Caco-2 (cell line): ENCODE results near the gene CACNG6. TPM values are rescaled to one million over a fixed set of nuclear protein-coding genes. Genes with fewer than 3 reads are reported as not detected.

Experiments
- BruUV-seq: library from RNA; stranded (reverse); fragments of 400-500 nt; replicated peaks from 2 replicates; lab custom pipeline; 2021; lab: Mats Ljungman, UMichigan
- CTCF ChIA-PET: fragments of 300-600 bp; sonication (Branson Sonifier 250); formaldehyde crosslinking; loops from one replicate; lab custom pipeline; 2022; ENCODE audit warnings: antibody characterized with exemption; lab: Charles Lee
- POLR2A ChIA-PET: fragments of 300-600 bp; sonication (Branson Sonifier 250); formaldehyde crosslinking; loops from one replicate; lab custom pipeline; 2022; ENCODE audit warnings: antibody characterized with exemption; lab: Charles Lee
- DNase-seq, 2 experiments: peaks; one replicate each; pipeline versions ENCODE4 v3.0.0 to v3.0.0-alpha.2; 2020 to 2022
- H3K27me3 ChIP-seq: replicated peaks from 2 replicates; pipeline ENCODE4 v1.6.0; 2011; ENCODE audit warnings: low read length; ENCODE audit not compliant: control insufficient read depth, insufficient read depth
- H3K36me3 ChIP-seq: 2 replicates; pipeline ENCODE4 v1.5.1; 2011; ENCODE audit warnings: low read length; ENCODE audit not compliant: control insufficient read depth, insufficient read depth
- H3K4me1 ChIP-seq: fragments of 250-450 bp; sonication (Bioruptor Pico); 2 replicates; pipeline ENCODE4 v1.5.1; 2020; ENCODE audit warnings: mild to moderate bottlenecking
- H3K4me3 ChIP-seq: 2 replicates; pipeline ENCODE4 v1.5.1; 2011; ENCODE audit warnings: low read depth, mild to moderate bottlenecking, control low read depth, low read length
- H3K9me3 ChIP-seq: fragments of 250-450 bp; sonication (Bioruptor Pico); 2 replicates; pipeline ENCODE4 v1.5.1; 2020; ENCODE audit warnings: mild to moderate bottlenecking, moderate library complexity
- H3K27ac Mint-ChIP-seq: one replicate; pipeline ENCODE4 v1.8.0; 2022; ENCODE audit warnings: mixed read lengths; ENCODE audit not compliant: unreplicated experiment
- H3K27me3 Mint-ChIP-seq: one replicate; pipeline ENCODE4 v1.8.0; 2022; ENCODE audit warnings: mixed read lengths; ENCODE audit not compliant: insufficient read depth, unreplicated experiment
- H3K36me3 Mint-ChIP-seq: one replicate; pipeline ENCODE4 v1.8.0; 2022; ENCODE audit warnings: mild to moderate bottlenecking, mixed read lengths; ENCODE audit not compliant: insufficient read depth, unreplicated experiment
- H3K4me1 Mint-ChIP-seq: one replicate; pipeline ENCODE4 v1.8.0; 2022; ENCODE audit warnings: low read depth, mixed read lengths; ENCODE audit not compliant: unreplicated experiment
- H3K4me3 Mint-ChIP-seq: one replicate; pipeline ENCODE4 v1.8.0; 2022; ENCODE audit warnings: mild to moderate bottlenecking, moderate library complexity, mixed read lengths; ENCODE audit not compliant: unreplicated experiment
- H3K9me3 Mint-ChIP-seq: one replicate; pipeline ENCODE4 v1.8.0; 2022; ENCODE audit warnings: mixed read lengths; ENCODE audit not compliant: unreplicated experiment
- intact Hi-C: fragments of 100-400 bp; cut with micrococcal nuclease; formaldehyde crosslinking; loops from one replicate; pipeline ENCODE4 v1.10.0; 2022; ENCODE audit not compliant: unreplicated experiment
- total RNA-seq: library from RNA; stranded (reverse); gene quantifications from 2 replicates; pipeline ENCODE4 v1.2.3, GENCODE V29; 2022
- TF ChIP-seq, protein P1 (sequence below), 2 experiments: fragments of 200-600 bp in 1 of 2; IDR thresholded peaks; 1 replicate in 1 of 2; 2 replicates in 1 of 2; pipeline versions ENCODE4 v1.5.1 to v1.8.0; 2011 to 2022; ENCODE audit warnings: antibody characterized with exemption in 1 of 2, control low read depth in 1 of 2, inconsistent platforms in 1 of 2, low read depth in 1 of 2, low read length in 1 of 2, mild to moderate bottlenecking in 1 of 2, moderate library complexity in 1 of 2; ENCODE audit not compliant: insufficient read depth in 1 of 2, severe bottlenecking in 1 of 2, unreplicated experiment in 1 of 2

Gene CACNG6
- total RNA-seq, 1 experiment from 2014 or later, result 1.4 TPM

DNA sequence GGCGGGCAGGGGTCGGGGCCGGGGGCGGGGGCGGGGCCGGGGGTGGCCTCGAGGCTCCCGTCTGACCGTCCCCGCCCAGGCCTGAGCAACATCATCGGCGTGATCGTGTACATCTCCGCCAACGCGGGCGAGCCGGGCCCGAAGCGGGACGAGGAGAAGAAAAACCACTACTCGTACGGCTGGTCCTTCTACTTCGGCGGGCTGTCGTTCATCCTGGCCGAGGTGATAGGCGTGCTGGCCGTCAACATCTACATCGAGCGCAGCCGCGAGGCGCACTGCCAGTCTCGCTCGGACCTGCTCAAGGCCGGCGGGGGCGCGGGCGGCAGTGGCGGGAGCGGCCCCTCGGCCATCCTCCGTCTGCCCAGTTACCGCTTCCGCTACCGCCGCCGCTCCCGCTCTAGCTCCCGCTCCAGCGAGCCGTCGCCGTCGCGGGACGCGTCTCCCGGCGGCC is 9.4 kb upstream of the CACNG6 start:
- H3K4me3 ChIP-seq, result no peak overlapping the region

DNA sequence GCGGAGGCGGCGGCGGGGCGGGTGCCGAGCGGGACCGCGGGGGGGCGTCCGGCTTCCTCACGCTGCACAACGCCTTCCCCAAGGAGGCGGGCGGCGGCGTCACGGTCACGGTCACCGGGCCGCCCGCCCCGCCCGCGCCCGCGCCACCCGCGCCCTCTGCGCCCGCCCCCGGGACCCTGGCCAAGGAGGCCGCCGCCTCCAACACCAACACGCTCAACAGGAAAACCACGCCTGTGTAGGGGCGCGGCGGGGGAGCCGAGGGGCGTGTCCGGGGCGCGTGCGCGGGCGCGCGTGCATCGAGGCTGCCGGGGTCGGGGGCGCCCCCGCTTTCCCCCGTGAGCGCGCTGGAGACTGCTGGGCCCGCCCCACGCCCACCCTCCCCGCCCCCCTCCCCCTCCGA is 8.8 kb upstream of the CACNG6 start:
- DNase-seq, result no peak
- no peak overlapping the region for H3K27ac Mint-ChIP-seq

More for the DNA sequence above, 9.4 kb upstream of the CACNG6 start:
- Histone ChIP-seq H3K27me3 (no peaks in the 10 kb centered on the region), H3K9me3 (no peaks in the 10 kb centered on the region), H3K36me3 (no peaks in the 10 kb centered on the region), H3K4me1 (no peaks in the 10 kb centered on the region)
- no peaks in the 10 kb centered on the region for H3K27me3 Mint-ChIP-seq
- no peak overlapping the region for H3K4me3 Mint-ChIP-seq
- H3K27ac Mint-ChIP-seq, result no peak overlapping the region
- H3K9me3 Mint-ChIP-seq, result peaks cover 22% of the 10 kb centered on the region
- intact Hi-C loops, result no loop called here
- POLR2A ChIA-PET, result no interaction called here
- no peak for DNase-seq
- no peaks in the 10 kb centered on the region for H3K4me1 Mint-ChIP-seq
- CTCF ChIA-PET, result no interaction called here
- TF ChIP-seq, protein P1, sequence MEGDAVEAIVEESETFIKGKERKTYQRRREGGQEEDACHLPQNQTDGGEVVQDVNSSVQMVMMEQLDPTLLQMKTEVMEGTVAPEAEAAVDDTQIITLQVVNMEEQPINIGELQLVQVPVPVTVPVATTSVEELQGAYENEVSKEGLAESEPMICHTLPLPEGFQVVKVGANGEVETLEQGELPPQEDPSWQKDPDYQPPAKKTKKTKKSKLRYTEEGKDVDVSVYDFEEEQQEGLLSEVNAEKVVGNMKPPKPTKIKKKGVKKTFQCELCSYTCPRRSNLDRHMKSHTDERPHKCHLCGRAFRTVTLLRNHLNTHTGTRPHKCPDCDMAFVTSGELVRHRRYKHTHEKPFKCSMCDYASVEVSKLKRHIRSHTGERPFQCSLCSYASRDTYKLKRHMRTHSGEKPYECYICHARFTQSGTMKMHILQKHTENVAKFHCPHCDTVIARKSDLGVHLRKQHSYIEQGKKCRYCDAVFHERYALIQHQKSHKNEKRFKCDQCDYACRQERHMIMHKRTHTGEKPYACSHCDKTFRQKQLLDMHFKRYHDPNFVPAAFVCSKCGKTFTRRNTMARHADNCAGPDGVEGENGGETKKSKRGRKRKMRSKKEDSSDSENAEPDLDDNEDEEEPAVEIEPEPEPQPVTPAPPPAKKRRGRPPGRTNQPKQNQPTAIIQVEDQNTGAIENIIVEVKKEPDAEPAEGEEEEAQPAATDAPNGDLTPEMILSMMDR (IDR thresholded peaks at IDR 0.05; ENCODE audit: insufficient read depth in 1 of 2, low read depth in 1 of 2, low read length in 1 of 2, severe bottlenecking in 1 of 2, unreplicated experiment in 1 of 2), result no peak
- BruUV-seq, result no TSS peak
- H3K36me3 Mint-ChIP-seq, result no peaks in the 10 kb centered on the region

DNA sequence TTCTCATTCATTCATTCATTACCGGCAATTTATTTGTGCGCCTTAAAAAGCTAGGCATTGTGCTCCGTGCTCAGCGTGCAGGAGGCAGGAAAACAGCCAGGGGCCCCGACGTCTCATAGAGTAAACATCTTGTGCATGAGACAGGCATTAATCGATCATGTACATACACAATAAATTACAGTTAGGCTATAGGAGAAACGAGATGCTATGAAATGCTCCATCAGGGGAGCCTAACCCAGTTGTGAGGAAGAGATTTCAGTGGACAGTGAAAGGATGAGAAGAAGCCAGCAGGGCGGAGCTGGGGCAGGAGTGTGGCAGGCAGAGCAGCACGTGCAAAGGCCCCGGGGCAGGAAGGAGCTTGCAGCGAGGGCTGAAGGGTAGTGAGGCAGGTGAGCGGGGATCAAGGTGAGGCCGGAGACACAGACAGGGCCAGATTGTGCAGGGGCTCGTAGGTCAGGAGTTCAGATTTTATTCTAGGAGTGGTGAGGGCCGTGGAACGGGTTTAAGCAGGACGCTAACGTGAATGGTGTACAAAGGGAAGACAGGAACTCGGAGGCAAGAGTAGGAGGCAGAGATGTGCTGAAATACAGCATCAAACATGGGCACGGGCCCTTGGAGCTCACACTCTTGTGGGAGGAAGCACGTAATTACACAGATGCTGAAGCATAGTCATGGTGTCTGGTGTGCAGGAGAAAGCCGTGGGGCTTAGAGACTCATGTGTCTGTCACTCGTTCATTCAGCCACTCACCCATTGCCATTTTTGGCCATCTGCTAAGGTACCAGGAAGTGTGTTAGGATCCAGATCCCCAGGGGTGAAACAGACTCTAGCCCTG is 7.8 kb upstream of the CACNG6 start:
- no peaks in the 10 kb centered on the region for H3K4me1 Mint-ChIP-seq
- no peaks in the 10 kb centered on the region for H3K27me3 ChIP-seq
- peaks cover 22% of the 10 kb centered on the region for H3K9me3 Mint-ChIP-seq
- no peaks in the 10 kb centered on the region for H3K9me3 ChIP-seq
- no peak for DNase-seq
- H3K27me3 Mint-ChIP-seq, result no peaks in the 10 kb centered on the region
- POLR2A ChIA-PET, result no interaction called here
- intact Hi-C loops, result loop anchor here (1.0 kb wide), 1 partner anchor 93 kb away; no protein-coding TSS in a partner anchor
- CTCF ChIA-PET, result no interaction called here
- H3K27ac Mint-ChIP-seq, result no peak overlapping the region
- BruUV-seq, result no TSS peak
- H3K4me3 ChIP-seq, result no peak overlapping the region; the same call in 1 of the 2 replicates
- H3K4me1 ChIP-seq, result no peaks in the 10 kb centered on the region
- TF ChIP-seq, protein P1 (IDR thresholded peaks at IDR 0.05; ENCODE audit: insufficient read depth in 1 of 2, low read depth in 1 of 2, low read length in 1 of 2, severe bottlenecking in 1 of 2, unreplicated experiment in 1 of 2), result no peak
- no peak overlapping the region for H3K4me3 Mint-ChIP-seq
- H3K36me3 ChIP-seq, result no peaks in the 10 kb centered on the region
- no peaks in the 10 kb centered on the region for H3K36me3 Mint-ChIP-seq

More for the DNA sequence above, 8.8 kb upstream of the CACNG6 start:
- Mint-ChIP-seq H3K27me3 (no peaks in the 10 kb centered on the region), H3K4me3 (no peak overlapping the region), H3K4me1 (no peaks in the 10 kb centered on the region), H3K9me3 (peaks cover 22% of the 10 kb centered on the region), H3K36me3 (no peaks in the 10 kb centered on the region)
- ChIA-PET POLR2A (no interaction called here), CTCF (no interaction called here)
- H3K27me3 ChIP-seq, result no peaks in the 10 kb centered on the region
- no TSS peak for BruUV-seq
- intact Hi-C loops, result loop anchor here (1.0 kb wide), 1 partner anchor 92 kb away; no protein-coding TSS in a partner anchor
- H3K36me3 ChIP-seq, result no peaks in the 10 kb centered on the region
- H3K4me3 ChIP-seq, result peak overlapping the region; percentile 27
- TF ChIP-seq, protein P1 (IDR thresholded peaks at IDR 0.05; ENCODE audit: insufficient read depth in 1 of 2, low read depth in 1 of 2, low read length in 1 of 2, severe bottlenecking in 1 of 2, unreplicated experiment in 1 of 2), result no peak
- no peaks in the 10 kb centered on the region for H3K4me1 ChIP-seq
- H3K9me3 ChIP-seq, result no peaks in the 10 kb centered on the region
